K562 (cell line): ENCODE results near the gene LBP. TPM values are rescaled to one million over a fixed set of nuclear protein-coding genes. Genes with fewer than 3 reads are reported as not detected.
A peak's percentile ranks its signal among the peaks of the same experiment; 100 is the strongest.

Experiments used
- ATAC-seq: fragments of 200-7000 bp; cut with Tn5 transposase; 3 replicates; pipeline ENCODE4 v1.9.1; 2020; ENCODE audit warnings: moderate library complexity
- BruUV-seq: library from RNA; stranded (reverse); fragments of 400-500 nt; replicated peaks from 2 replicates; lab custom pipeline; 2021; lab: Mats Ljungman, UMichigan
- CTCF ChIA-PET: fragments of 300-600 bp; formaldehyde crosslinking; extraction: SDS; loops from one replicate; lab custom pipeline; 2021; ENCODE audit warnings: low intra/inter-chr PET ratio; lab: Yijun Ruan, JAX
- POLR2A ChIA-PET: fragments of 300-600, 350-650 bp; sonication (Branson Sonifier 250); formaldehyde crosslinking; extraction: SDS; loops from one replicate; lab custom pipeline; 2021; ENCODE audit warnings: antibody characterized with exemption, inconsistent platforms; lab: Yijun Ruan, JAX
- DNase-seq, 4 experiments: peaks; one replicate each; pipeline versions ENCODE4 v3.0.0 to v3.0.0-alpha.2; 2011 to 2018; ENCODE audit warnings: low spot score in 3 of 4, mixed read lengths in 3 of 4; ENCODE audit errors: extremely low read depth in 1 of 4
- FAIRE-seq: peaks from 2 replicates; lab custom pipeline; 2011; peaks lifted over from hg19 to GRCh38; lab: Jason Lieb, UNC
- H2AFZ ChIP-seq: 2 replicates; pipeline ENCODE4 v1.6.0; 2011; ENCODE audit warnings: low read depth, low read length, control low read depth, inconsistent platforms
- H3K27ac ChIP-seq: fragments of 200-600 bp; 3 replicates; pipeline ENCODE4 v1.8.0; 2011; ENCODE audit warnings: low read depth, mild to moderate bottlenecking, control low read depth, inconsistent platforms, low read length, moderate library complexity, mixed read lengths; ENCODE audit errors: extremely low read depth
- H3K27me3 ChIP-seq, 2 experiments: fragments of 300-600 bp in 1 of 2; 2 replicates in 1 of 2; 3 replicates in 1 of 2; pipeline versions ENCODE4 v1.6.0 to v1.8.0; 2011; ENCODE audit warnings: inconsistent platforms in 2 of 2, low read length in 2 of 2, mild to moderate bottlenecking in 1 of 2, mixed read lengths in 1 of 2, moderate library complexity in 1 of 2; ENCODE audit not compliant: control insufficient read depth in 2 of 2, insufficient read depth in 2 of 2
- H3K36me3 ChIP-seq: fragments of 300-600 bp; 3 replicates; pipeline ENCODE4 v1.8.0; 2011; ENCODE audit warnings: mild to moderate bottlenecking, low read length, inconsistent platforms; ENCODE audit not compliant: control insufficient read depth, insufficient read depth
- H3K4me1 ChIP-seq, 2 experiments: fragments of 200-600 bp in 1 of 2; replicated peaks in 1 of 2; 2 replicates in 1 of 2; 3 replicates in 1 of 2; pipeline versions ENCODE4 v1.5.1 to v1.8.0; 2011; ENCODE audit warnings: inconsistent platforms in 2 of 2, low read length in 2 of 2, mild to moderate bottlenecking in 1 of 2, mixed read lengths in 1 of 2, moderate library complexity in 1 of 2; ENCODE audit not compliant: control insufficient read depth in 2 of 2, insufficient read depth in 2 of 2
- H3K4me2 ChIP-seq: 2 replicates; pipeline ENCODE4 v1.6.1; 2011; ENCODE audit warnings: low read length, control low read depth, inconsistent platforms, mixed read lengths; ENCODE audit not compliant: insufficient read depth
- H3K4me3 ChIP-seq: fragments of 200-600 bp; sonication (generic), shearing (Covaris generic); 2 replicates; pipeline ENCODE4 v1.5.1; 2016; ENCODE audit warnings: control low read depth, inconsistent platforms
- H3K79me2 ChIP-seq: fragments of 200-600 bp; 3 replicates; pipeline ENCODE4 v1.8.0; 2011; ENCODE audit warnings: low read length, inconsistent platforms; ENCODE audit not compliant: control insufficient read depth, insufficient read depth
- H3K9ac ChIP-seq, 2 experiments: 2 replicates each; pipeline versions ENCODE4 v1.6.0 to v1.6.1; 2011; ENCODE audit warnings: low read depth in 2 of 2, low read length in 2 of 2, control low read depth in 1 of 2, inconsistent platforms in 1 of 2, mild to moderate bottlenecking in 1 of 2, mixed read lengths in 1 of 2; ENCODE audit not compliant: insufficient read depth in 1 of 2
- H3K9me1 ChIP-seq: one replicate; pipeline ENCODE4 v1.6.0; 2011; ENCODE audit warnings: inconsistent platforms, mild to moderate bottlenecking, low read length, moderate library complexity; ENCODE audit not compliant: control insufficient read depth, insufficient read depth
- H3K9me3 ChIP-seq: replicated peaks from 2 replicates; pipeline ENCODE4 v1.5.1; 2011; ENCODE audit warnings: low read depth, low read length, inconsistent platforms; ENCODE audit not compliant: control insufficient read depth, insufficient read depth
- H4K20me1 ChIP-seq: replicated peaks from 2 replicates; pipeline ENCODE4 v1.6.1; 2011; ENCODE audit warnings: low read length, inconsistent platforms, mixed read lengths; ENCODE audit not compliant: control insufficient read depth, insufficient read depth
- HNRNPH1 ChIP-seq: fragments of 200-400 bp; formaldehyde crosslinking; optimal IDR thresholded peaks from 2 replicates; pipeline ENCODE3; 2017; ENCODE audit warnings: low read depth, mild to moderate bottlenecking, low read length, moderate library complexity
- MAZ ChIP-seq, 2 experiments: fragments of 450-650 bp in 1 of 2; sonication (generic) in 1 of 2; formaldehyde crosslinking; IDR thresholded peaks in 1 of 2; conservative IDR thresholded peaks in 1 of 2; 2 replicates each; pipeline versions ENCODE4 v1.4.0 to v1.5.0; 2020; ENCODE audit warnings: mild to moderate bottlenecking in 1 of 2, missing genetic modification reagents in 1 of 2
- PATZ1 ChIP-seq: fragments of 250-450 bp; sonication (Bioruptor Pico); IDR thresholded peaks from 2 replicates; pipeline ENCODE4 v1.5.0; 2020; ENCODE audit warnings: mild to moderate bottlenecking, borderline replicate concordance
- POLR2A ChIP-seq: fragments of 450-650 bp; conservative IDR thresholded peaks from 2 replicates; pipeline ENCODE4 v1.6.1; 2016
- POLR2B ChIP-seq: fragments of 450-650 bp; IDR thresholded peaks from 2 replicates; pipeline ENCODE4 v1.6.1; 2018; ENCODE audit warnings: low read depth; ENCODE audit not compliant: partially characterized antibody
- SUPT5H ChIP-seq: fragments of 450-650 bp; IDR thresholded peaks from 2 replicates; pipeline ENCODE4 v1.6.1; 2016
- TEAD4 ChIP-seq, 2 experiments: sonication (generic) in 1 of 2; formaldehyde crosslinking in 1 of 2; IDR thresholded peaks; 2 replicates each; pipeline versions ENCODE4 v1.6.1 to v1.8.0; 2012 to 2022; ENCODE audit warnings: borderline replicate concordance in 1 of 2, inconsistent platforms in 1 of 2, low read length in 1 of 2, mild to moderate bottlenecking in 1 of 2, missing genetic modification reagents in 1 of 2
- ZBTB33 ChIP-seq: sonication (generic); formaldehyde crosslinking; IDR thresholded peaks from 2 replicates; pipeline ENCODE4 v1.8.1; 2023; ENCODE audit warnings: mild to moderate bottlenecking, missing genetic modification reagents
- ZNF316 ChIP-seq: fragments of 450-650 bp; IDR thresholded peaks from 2 replicates; pipeline ENCODE4 v1.6.1; 2016
- whole genome bisulfite sequencing: fragments of 100-300 bp; shearing (Covaris generic); methylation state at CpG from one replicate; pipeline ENCODE4 v1.1.6; 2016; ENCODE audit warnings: low coverage, mixed read lengths; ENCODE audit not compliant: insufficient coverage; ENCODE audit errors: missing lambda C conversion rate; 5-methylcytosine and 5-hydroxymethylcytosine counted together
- in situ Hi-C: fragments of 300-500 bp; cut with MboI; formaldehyde crosslinking; loops from 4 replicates; pipeline ENCODE4 v1.15.0; 2018; ENCODE audit warnings: inconsistent platforms, mixed read lengths
- intact Hi-C: fragments of 100-400 bp; cut with micrococcal nuclease; formaldehyde crosslinking; loops from 2 replicates; pipeline ENCODE4 v1.14.2; 2022
- polyA plus RNA-seq, 8 experiments: library from polyadenylated mRNA; depleted of rRNA in 4 of 8; stranded (reverse) in 5 of 8; unstranded in 3 of 8; fragments of >200 nt; fragmentation: Nextera tagmentation in 2 of 8; fragmentation: Illumina TruSeq in 1 of 8; extraction: Ambion mirVana in 2 of 8; extraction: Trizol in 1 of 8; gene quantifications; 2 replicates each; pipeline versions ENCODE4 v1.2.1 to v1.2.3, GENCODE V29; 2011 to 2014; ENCODE audit warnings: inconsistent platforms in 1 of 8, missing spikeins in 1 of 8
- total RNA-seq, 7 experiments: library from RNA; depleted of rRNA in 6 of 7; stranded (reverse); fragments of >200 nt in 6 of 7; fragmentation: Illumina TruSeq in 2 of 7; extraction: Trizol in 2 of 7; gene quantifications; 2 replicates each; pipeline versions ENCODE4 v1.2.1 to v1.2.3, GENCODE V29; 2011 to 2021; ENCODE audit warnings: low replicate concordance in 1 of 7

The LBP gene
- total and polyA plus RNA-seq, 9 of the 15 experiments (the other 6 are each of a cell fraction or from before 2014, with no cell fraction given) = 0.06 to 0.31 (median 0.09) TPM; not detected in 3

GRCh38 chr20:38414769-38415450 lies 68.6 kb downstream of the LBP start:
- Histone ChIP-seq H3K9me1 (peaks cover 3% of the 10 kb centered on the region), H3K27ac (no peak overlapping the region), H3K27me3 (no peaks in the 10 kb centered on the region), H3K4me3 (no peak overlapping the region), H3K4me1 (no peaks in the 10 kb centered on the region), H3K36me3 (peaks cover 52% of the 10 kb centered on the region), H3K79me2 (no peaks in the 10 kb centered on the region), H4K20me1 (peaks cover 3% of the 10 kb centered on the region), H3K4me2 (no peak overlapping the region), H2AFZ (no peak overlapping the region), H3K9ac (no peak overlapping the region), H3K9me3 (no peaks in the 10 kb centered on the region)
- FAIRE-seq (no peak), DNase-seq (no peak), ATAC-seq (no peak)
- CTCF ChIA-PET = no interaction called here
- intact Hi-C loops (no loop called here), in situ Hi-C loops (loop anchor here (5.0 kb wide), 1 partner anchor 73 kb away; no protein-coding TSS in a partner anchor)
- TF ChIP-seq ZNF316 (peak; percentile 45; the same call in 1 of the 2 replicates), HNRNPH1 (no peak)
- 82% methylated on average over 10 of the region's 14 CpGs for WGBS
- no TSS peak for BruUV-seq
- POLR2A ChIA-PET = interaction anchor here (0.7 to 1.4 kb wide), 3 partner anchors 12 to 127 kb away, joined by 3 read pairs; no protein-coding TSS in a partner anchor

GRCh38 chr20:38418509-38419204 lies 72.4 kb downstream of the LBP start:
- Histone ChIP-seq H3K9me1 (peaks cover 3% of the 10 kb centered on the region), H2AFZ (no peak overlapping the region), H3K4me3 (no peak overlapping the region), H3K27me3 (no peaks in the 10 kb centered on the region), H3K9me3 (no peaks in the 10 kb centered on the region), H3K79me2 (peaks cover 4% of the 10 kb centered on the region), H4K20me1 (peaks cover 33% of the 10 kb centered on the region), H3K36me3 (peaks cover 73% of the 10 kb centered on the region), H3K9ac (no peak overlapping the region), H3K27ac (peak overlapping the region; percentile 37; the same call in 2 of the 3 replicates), H3K4me2 (no peak overlapping the region), H3K4me1 (no peaks in the 10 kb centered on the region; a peak in 1 of 5 replicates)
- ChIA-PET CTCF (no interaction called here), POLR2A (interaction anchor here (0.6 to 1.9 kb wide), 15 partner anchors 10 to 382 kb away, joined by 3 to 13 read pairs (median 4); partner anchors contain the start of gene BPI)
- intact Hi-C loops (no loop called here), in situ Hi-C loops (no loop called here)
- peak; percentile 75 for FAIRE-seq
- peak; percentile 46 for ATAC-seq
- WGBS = 71% methylated on average over 4 of the region's 4 CpGs
- peak in 1 of 4 experiments; percentile 30 for DNase-seq
- BruUV-seq = no TSS peak
- TF ChIP-seq TEAD4 (IDR thresholded peaks at IDR 0.05; ENCODE audit: low read length) = 0 out of 2 replicates have a peak, but pooled peaks have one; percentile 6
- no peak for TF ChIP-seq TEAD4 (CRISPR knock-in tag; IDR thresholded peaks at IDR 0.05; ENCODE audit: borderline replicate concordance)
- TF ChIP-seq POLR2B = peak; percentile 43
- TF ChIP-seq PATZ1 (CRISPR knock-in tag) = no peak
- peak; percentile 42 for TF ChIP-seq POLR2A
- no peak for TF ChIP-seq ZBTB33 (CRISPR knock-in tag)
- no peak for TF ChIP-seq MAZ (CRISPR knock-in tag; conservative IDR thresholded peaks at IDR 0.05 in 1 of 2, IDR thresholded peaks at IDR 0.05 in 1 of 2)
- TF ChIP-seq SUPT5H = peak; percentile 47
